Upper lobe of right lung (tissue), 1 donor: ENCODE measurements around the gene SLC16A10. TPM values are rescaled to one million over a fixed set of nuclear protein-coding genes. Genes with fewer than 3 reads are reported as not detected.
"Not testable (repeated sequence)": the region's sequence is repeated elsewhere in the genome, so short reads cannot be mapped to it uniquely, and the experiment has no call there.

Source experiments
- ATAC-seq: fragments of 200-7000 bp; cut with Tn5 transposase; one replicate; pipeline ENCODE4 v1.9.1; 2020; ENCODE audit warnings: mild to moderate bottlenecking, moderate library complexity
- DNase-seq: peaks from one replicate; pipeline ENCODE4 v3.0.0-alpha.2; 2020
- H3K27ac ChIP-seq: fragments of 200-600 bp; one replicate; pipeline ENCODE4 v1.8.0; 2022
- H3K27me3 ChIP-seq: fragments of 200-600 bp; one replicate; pipeline ENCODE4 v1.8.0; 2022; ENCODE audit warnings: mild to moderate bottlenecking
- H3K36me3 ChIP-seq: fragments of 200-600 bp; one replicate; pipeline ENCODE4 v1.8.0; 2022
- H3K4me1 ChIP-seq: fragments of 200-600 bp; one replicate; pipeline ENCODE4 v1.8.0; 2022
- H3K4me3 ChIP-seq: fragments of 200-600 bp; one replicate; pipeline ENCODE4 v1.8.0; 2022; ENCODE audit warnings: mild to moderate bottlenecking
- H3K9me3 ChIP-seq: fragments of 200-600 bp; one replicate; pipeline ENCODE4 v1.8.0; 2022
- intact Hi-C: fragments of 100-400 bp; cut with DNase I; formaldehyde crosslinking; loops from one replicate; pipeline ENCODE4 v1.11.0; 2022
- total RNA-seq: library from RNA; stranded (reverse); fragmentation: NEBNext Ultra II Directional; extraction: Animal tissue kit (Norgen Biotek cat#: 25700); gene quantifications from one replicate; pipeline ENCODE4 v1.2.1, GENCODE V29; 2021
- TF ChIP-seq, protein P1 (sequence below): fragments of 200-600 bp; IDR thresholded peaks from one replicate; pipeline ENCODE4 v1.8.0; 2022; ENCODE audit warnings: antibody characterized with exemption
- donor health status: DM: no; HTN: yes; CAD: no; lungs with severe emphysema.

The SLC16A10 gene
- total RNA-seq, 1 donor from 2014 or later = 12.3 TPM

- DNase-seq (no peak), ATAC-seq (no peak)
- no peak overlapping the region for H3K27ac ChIP-seq
- intact Hi-C loops = no loop called here
- TF ChIP-seq, protein P1, sequence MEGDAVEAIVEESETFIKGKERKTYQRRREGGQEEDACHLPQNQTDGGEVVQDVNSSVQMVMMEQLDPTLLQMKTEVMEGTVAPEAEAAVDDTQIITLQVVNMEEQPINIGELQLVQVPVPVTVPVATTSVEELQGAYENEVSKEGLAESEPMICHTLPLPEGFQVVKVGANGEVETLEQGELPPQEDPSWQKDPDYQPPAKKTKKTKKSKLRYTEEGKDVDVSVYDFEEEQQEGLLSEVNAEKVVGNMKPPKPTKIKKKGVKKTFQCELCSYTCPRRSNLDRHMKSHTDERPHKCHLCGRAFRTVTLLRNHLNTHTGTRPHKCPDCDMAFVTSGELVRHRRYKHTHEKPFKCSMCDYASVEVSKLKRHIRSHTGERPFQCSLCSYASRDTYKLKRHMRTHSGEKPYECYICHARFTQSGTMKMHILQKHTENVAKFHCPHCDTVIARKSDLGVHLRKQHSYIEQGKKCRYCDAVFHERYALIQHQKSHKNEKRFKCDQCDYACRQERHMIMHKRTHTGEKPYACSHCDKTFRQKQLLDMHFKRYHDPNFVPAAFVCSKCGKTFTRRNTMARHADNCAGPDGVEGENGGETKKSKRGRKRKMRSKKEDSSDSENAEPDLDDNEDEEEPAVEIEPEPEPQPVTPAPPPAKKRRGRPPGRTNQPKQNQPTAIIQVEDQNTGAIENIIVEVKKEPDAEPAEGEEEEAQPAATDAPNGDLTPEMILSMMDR = no peak
- H3K27me3 ChIP-seq = no peaks in the 10 kb centered on the region
- H3K36me3 ChIP-seq = no peaks in the 10 kb centered on the region
- no peaks in the 10 kb centered on the region for H3K4me1 ChIP-seq
- no peaks in the 10 kb centered on the region for H3K9me3 ChIP-seq
- H3K4me3 ChIP-seq = no peak overlapping the region
Measured at GRCh38 chr6:111124406-111124805, 37.1 kb downstream of the SLC16A10 start.

DNA sequence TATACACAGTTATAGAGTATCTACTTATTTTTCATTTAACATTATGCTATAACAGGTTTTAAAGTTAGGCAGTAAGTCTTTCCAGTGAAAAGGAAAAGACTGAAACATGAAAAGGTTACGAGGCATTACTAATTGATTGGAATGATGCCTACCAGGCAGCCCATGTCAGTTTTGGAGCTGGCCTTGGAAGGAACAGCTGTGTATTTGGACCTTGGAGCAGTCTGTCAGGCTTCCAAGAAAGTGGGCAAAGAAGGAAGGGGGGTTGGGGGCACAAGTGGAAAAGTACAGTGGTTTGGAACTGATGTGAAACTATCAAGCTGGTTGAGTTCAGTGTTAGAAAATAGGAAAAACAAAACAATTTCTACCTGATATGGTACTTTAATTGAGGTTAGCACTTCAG is 41.7 kb downstream of the SLC16A10 start:
- H3K36me3 ChIP-seq = no peaks in the 10 kb centered on the region
- H3K4me1 ChIP-seq = no peaks in the 10 kb centered on the region
- no peak overlapping the region for H3K4me3 ChIP-seq
- intact Hi-C loops = no loop called here
- DNase-seq (no peak), ATAC-seq (peak; percentile 35)
- H3K9me3 ChIP-seq = no peaks in the 10 kb centered on the region
- TF ChIP-seq, protein P1 = no peak
- H3K27me3 ChIP-seq = no peaks in the 10 kb centered on the region
- no peak overlapping the region for H3K27ac ChIP-seq

- DNase-seq, H3K4me3 ChIP-seq, H3K36me3 ChIP-seq, H3K27me3 ChIP-seq, H3K27ac ChIP-seq, ATAC-seq, H3K9me3 ChIP-seq, H3K4me1 ChIP-seq, intact Hi-C loops: not testable (repeated sequence)
Measured at GRCh38 chr6:111131018-111131417, 43.7 kb downstream of the SLC16A10 start.

GRCh38 chr6:111132669-111133068 is 45.4 kb downstream of the SLC16A10 start:
- H3K27ac ChIP-seq = peak overlapping the region; percentile 18
- H3K36me3 ChIP-seq, ATAC-seq, H3K27me3 ChIP-seq, H3K9me3 ChIP-seq, H3K4me3 ChIP-seq, intact Hi-C loops, H3K4me1 ChIP-seq, DNase-seq: not testable (repeated sequence)

DNA sequence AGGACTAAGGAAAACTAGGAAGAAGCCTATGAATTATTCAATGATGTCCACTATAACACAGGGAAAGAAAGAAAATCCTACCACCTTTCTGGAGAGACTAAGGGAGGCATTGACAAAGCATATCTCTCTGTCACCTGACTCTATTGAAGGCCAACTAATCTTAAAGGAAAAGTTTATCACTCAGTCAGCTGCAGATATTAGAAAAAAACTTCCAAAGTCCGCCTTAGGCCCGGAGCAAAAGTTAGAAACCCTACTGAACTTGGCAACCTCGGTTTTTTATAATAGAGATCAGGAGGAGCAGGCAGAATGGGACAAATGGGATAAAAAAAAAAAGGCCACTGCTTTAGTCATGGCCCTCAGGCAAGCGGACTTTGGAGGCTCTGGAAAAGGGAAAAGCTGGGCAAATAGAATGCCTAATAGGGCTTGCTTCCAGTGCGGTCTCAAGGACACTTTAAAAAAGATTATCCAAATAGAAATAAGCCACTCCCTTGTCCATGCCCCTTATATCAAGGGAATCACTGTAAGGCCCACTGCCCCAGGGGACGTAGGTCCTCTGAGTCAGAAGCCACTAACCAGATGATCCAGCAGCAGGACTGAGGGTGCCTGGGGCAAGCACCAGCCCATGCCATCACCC is 47.0 kb downstream of the SLC16A10 start:
- ATAC-seq, H3K36me3 ChIP-seq, H3K27ac ChIP-seq, H3K9me3 ChIP-seq, H3K4me1 ChIP-seq, DNase-seq, intact Hi-C loops, H3K27me3 ChIP-seq, H3K4me3 ChIP-seq: not testable (repeated sequence)

- H3K27ac ChIP-seq, H3K4me3 ChIP-seq, H3K9me3 ChIP-seq, H3K27me3 ChIP-seq, intact Hi-C loops, H3K4me1 ChIP-seq, H3K36me3 ChIP-seq, DNase-seq, ATAC-seq: not testable (repeated sequence)
Measured at GRCh38 chr6:111137489-111138093, 50.3 kb downstream of the SLC16A10 start.

DNA sequence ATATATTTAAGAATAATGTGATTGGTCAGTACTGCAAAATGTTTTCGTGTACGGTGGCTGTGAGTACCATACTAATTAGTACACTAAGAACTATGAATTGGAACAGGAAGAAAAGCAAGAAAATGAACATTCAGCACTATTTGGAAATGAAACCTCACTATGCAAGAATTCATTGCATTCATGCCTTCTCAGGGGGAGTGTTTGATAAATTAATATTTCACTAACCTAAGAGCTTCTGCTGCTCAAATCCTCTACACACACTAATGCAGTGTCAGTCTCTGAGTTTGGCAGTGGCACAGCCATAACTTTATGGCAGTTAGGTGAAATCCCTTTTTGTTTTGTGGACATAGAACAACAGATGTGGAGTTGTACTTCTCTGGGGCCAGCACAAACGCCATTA is 60.1 kb downstream of the SLC16A10 start:
- no peaks in the 10 kb centered on the region for H3K36me3 ChIP-seq
- DNase-seq (no peak), ATAC-seq (no peak)
- no peak overlapping the region for H3K4me3 ChIP-seq
- no peaks in the 10 kb centered on the region for H3K9me3 ChIP-seq
- no peak overlapping the region for H3K27ac ChIP-seq
- H3K4me1 ChIP-seq = no peaks in the 10 kb centered on the region
- intact Hi-C loops = no loop called here
- TF ChIP-seq, protein P1 = no peak
- H3K27me3 ChIP-seq = no peaks in the 10 kb centered on the region

DNA sequence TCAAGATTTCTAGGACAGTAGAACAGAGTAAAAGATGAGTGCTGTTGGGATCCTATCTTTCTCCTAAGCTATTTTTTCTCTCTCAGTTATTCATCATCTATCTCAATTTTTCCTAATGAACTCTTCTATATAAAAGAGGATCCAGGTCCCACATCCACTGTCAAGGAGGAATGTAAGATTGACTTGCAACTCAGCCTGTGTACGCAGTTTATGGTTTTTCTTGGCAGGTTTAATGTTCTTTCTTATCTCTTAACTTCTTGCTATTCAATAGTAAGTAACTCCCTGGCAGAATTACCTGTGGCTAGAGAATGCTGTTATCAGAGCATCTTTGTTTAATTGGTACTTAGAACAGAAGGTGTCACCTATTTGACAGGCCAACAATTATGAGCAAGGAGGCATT is 60.8 kb downstream of the SLC16A10 start:
- no peak for DNase-seq
- Histone ChIP-seq H3K27ac (no peak overlapping the region), H3K4me3 (no peak overlapping the region), H3K27me3 (no peaks in the 10 kb centered on the region), H3K36me3 (no peaks in the 10 kb centered on the region), H3K9me3 (no peaks in the 10 kb centered on the region), H3K4me1 (no peaks in the 10 kb centered on the region)
- TF ChIP-seq, protein P1 = no peak
- intact Hi-C loops = no loop called here
- no peak for ATAC-seq
